Measurements from ENCODE around the gene MID2.

Gene MID2

GRCh38 chrX:107970073-107970472 is 144.4 kb downstream of the MID2 start:
- DNase-seq = no peak

- no peak for DNase-seq
Observed at GRCh38 chrX:107971636-107972035, 146.0 kb downstream of the MID2 start.
